NT2/D1 (cell line): ENCODE data around the gene MEX3A.

Source experiments
- YY1 ChIP-seq: IDR thresholded peaks from 2 replicates; pipeline ENCODE4 v1.6.1; 2011; ENCODE audit not compliant: insufficient read length, insufficient read depth
- ZNF274 ChIP-seq: IDR thresholded peaks from 2 replicates; pipeline ENCODE4 v1.6.1; 2011; ENCODE audit warnings: mild to moderate bottlenecking, low read depth, low read length

DNA sequence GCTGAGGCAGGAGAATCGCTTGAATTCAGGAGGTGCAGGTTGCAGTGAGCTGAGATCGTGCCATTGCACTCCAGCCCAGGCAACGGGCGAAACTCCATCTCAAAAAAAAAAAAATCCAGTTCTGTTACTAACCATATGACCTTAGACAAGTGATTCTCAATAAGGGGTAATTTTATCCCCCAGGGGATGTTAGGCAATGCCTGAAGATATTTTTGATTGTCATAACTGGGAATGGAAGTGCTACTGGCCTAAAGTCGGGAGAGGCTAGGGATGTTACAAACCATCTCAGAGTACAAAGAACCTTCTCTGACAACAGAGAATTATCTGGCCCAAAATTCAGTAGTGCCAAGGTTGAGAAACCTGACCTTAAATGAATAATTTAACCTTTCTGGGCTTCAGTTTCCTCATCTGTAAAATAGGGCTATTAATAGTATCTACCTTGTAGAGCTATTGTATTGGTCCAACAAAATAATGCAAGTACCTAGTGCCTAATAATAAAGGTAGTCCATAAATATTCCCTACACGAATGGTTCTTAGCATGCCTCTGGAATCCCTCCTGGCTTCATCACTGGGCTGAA is 26.5 kb upstream of the MEX3A start:
- no peak for TF ChIP-seq YY1
- no peak for TF ChIP-seq ZNF274
